Colonic mucosa (tissue), 4 donors: ENCODE results near the gene CDKL5. TPM values are rescaled to one million over a fixed set of nuclear protein-coding genes. Genes with fewer than 3 reads are reported as not detected.

ENCODE experiments used
- DNase-seq: peaks from one replicate; pipeline ENCODE4 v3.0.0-alpha.2; 2020
- H3K27ac ChIP-seq: fragments of 200-600 bp; one replicate; pipeline ENCODE4 v1.8.0; 2021
- H3K27me3 ChIP-seq: fragments of 200-600 bp; one replicate; pipeline ENCODE4 v1.8.0; 2021
- H3K36me3 ChIP-seq: fragments of 200-600 bp; one replicate; pipeline ENCODE4 v1.8.0; 2021
- H3K4me1 ChIP-seq: fragments of 200-600 bp; one replicate; pipeline ENCODE4 v1.8.0; 2021; ENCODE audit warnings: mild to moderate bottlenecking
- H3K4me3 ChIP-seq: fragments of 200-600 bp; one replicate; pipeline ENCODE4 v1.8.0; 2021
- H3K9ac ChIP-seq, 2 donors: one replicate each; pipeline ENCODE4 v1.7.0; 2013; ENCODE audit warnings: control low read depth in 2 of 2, low read depth in 2 of 2, low read length in 2 of 2
- H3K9me3 ChIP-seq: fragments of 200-600 bp; one replicate; pipeline ENCODE4 v1.8.0; 2021
- intact Hi-C: fragments of 100-400 bp; cut with DNase I; formaldehyde crosslinking; loops from one replicate; pipeline ENCODE4 v1.14.1; 2022
- total RNA-seq, 2 donors: library from RNA; stranded (reverse); fragmentation: NEBNext Ultra II Directional in 1 of 2; extraction: Animal tissue kit (Norgen Biotek cat#: 25700) in 1 of 2; gene quantifications; one replicate each; pipeline ENCODE4 v1.2.1, GENCODE V29; 2021
- TF ChIP-seq, protein P1 (sequence below): fragments of 200-600 bp; IDR thresholded peaks from one replicate; pipeline ENCODE4 v1.8.0; 2022; ENCODE audit warnings: antibody characterized with exemption, mild to moderate bottlenecking
- donor health status: healthy.
- donor health status: DM: no; HTN: no; CAD: no.
- donor health status: DM: no; HTN: no; CAD: no.

CDKL5 gene
- total RNA-seq, 2 donors from 2014 or later = 3.7 to 4.4 TPM

DNA sequence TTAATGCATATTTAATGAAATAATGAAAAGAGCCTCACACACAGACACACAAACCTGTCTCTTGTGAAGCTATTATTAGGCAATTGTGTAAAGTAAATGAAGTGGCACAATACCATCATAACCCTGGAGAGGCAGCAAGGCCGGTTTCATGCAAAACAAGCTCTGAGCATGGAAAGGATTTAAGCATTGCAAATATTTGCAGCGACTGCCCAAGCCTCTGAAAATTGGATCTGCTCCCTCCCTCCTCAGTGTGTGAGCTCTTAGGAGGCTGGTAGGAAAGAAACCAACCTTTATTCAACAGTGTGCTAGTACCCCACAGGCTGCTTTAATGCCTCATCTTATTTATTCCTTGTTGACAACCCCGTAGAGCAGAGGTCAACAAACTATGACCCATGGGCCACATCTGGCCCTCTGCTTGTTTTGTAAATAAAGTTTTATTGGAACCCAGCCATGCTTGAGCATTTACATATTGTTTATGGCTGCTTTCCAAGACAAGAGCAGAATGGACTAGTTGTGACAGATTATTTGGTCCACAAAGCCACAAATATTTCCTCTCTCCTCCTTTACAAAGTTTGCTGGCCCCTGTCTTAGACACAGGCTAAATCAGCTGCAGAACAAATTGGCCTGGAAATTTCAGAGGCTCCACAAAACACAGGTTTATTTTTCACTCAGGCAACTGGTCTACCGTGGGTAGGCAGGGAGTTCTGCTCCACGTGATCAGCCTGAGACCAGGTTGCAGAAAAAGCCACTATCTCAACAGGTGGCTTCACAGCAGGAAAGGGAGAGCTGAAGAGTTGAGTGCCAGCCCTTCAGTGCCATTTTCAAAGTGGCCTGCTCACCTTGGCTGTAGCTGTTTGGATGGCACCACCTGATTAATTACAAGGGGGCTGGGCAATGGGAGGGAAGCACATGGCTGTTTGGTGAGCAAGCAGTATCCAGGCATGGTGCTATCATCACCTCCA is 229.7 kb downstream of the CDKL5 start:
- H3K27ac ChIP-seq = no peak overlapping the region
- H3K4me1 ChIP-seq = no peaks in the 10 kb centered on the region
- H3K9me3 ChIP-seq = no peaks in the 10 kb centered on the region
- no peaks in the 10 kb centered on the region for H3K36me3 ChIP-seq
- no peak overlapping the region for H3K4me3 ChIP-seq
- no peaks in the 10 kb centered on the region for H3K27me3 ChIP-seq
- no peak overlapping the region for H3K9ac ChIP-seq
- no peak for DNase-seq
- TF ChIP-seq, protein P1, sequence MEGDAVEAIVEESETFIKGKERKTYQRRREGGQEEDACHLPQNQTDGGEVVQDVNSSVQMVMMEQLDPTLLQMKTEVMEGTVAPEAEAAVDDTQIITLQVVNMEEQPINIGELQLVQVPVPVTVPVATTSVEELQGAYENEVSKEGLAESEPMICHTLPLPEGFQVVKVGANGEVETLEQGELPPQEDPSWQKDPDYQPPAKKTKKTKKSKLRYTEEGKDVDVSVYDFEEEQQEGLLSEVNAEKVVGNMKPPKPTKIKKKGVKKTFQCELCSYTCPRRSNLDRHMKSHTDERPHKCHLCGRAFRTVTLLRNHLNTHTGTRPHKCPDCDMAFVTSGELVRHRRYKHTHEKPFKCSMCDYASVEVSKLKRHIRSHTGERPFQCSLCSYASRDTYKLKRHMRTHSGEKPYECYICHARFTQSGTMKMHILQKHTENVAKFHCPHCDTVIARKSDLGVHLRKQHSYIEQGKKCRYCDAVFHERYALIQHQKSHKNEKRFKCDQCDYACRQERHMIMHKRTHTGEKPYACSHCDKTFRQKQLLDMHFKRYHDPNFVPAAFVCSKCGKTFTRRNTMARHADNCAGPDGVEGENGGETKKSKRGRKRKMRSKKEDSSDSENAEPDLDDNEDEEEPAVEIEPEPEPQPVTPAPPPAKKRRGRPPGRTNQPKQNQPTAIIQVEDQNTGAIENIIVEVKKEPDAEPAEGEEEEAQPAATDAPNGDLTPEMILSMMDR = no peak
- intact Hi-C loops = no loop called here

DNA sequence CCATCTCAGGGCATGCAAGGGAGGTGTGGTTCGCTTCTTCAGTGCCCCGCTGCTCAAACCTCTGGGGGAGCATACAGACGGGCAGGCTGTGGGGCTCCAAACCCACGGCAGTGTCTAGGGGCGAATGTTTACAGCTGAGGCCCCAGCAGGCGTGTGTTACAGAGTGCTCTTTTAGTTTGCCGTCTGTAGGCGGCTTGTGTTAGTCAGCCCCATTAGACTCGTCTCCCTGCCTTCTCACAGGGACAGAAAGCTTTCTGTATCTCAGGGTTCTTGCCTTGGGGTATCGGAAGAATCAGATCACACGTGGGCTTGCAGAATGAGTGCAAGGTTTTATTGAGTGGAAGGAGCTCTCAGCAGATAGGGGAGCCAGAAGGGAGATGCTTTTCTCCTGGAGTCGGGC is 235.9 kb downstream of the CDKL5 start:
- Histone ChIP-seq H3K9ac (no peak overlapping the region), H3K4me3 (no peak overlapping the region), H3K4me1 (no peaks in the 10 kb centered on the region), H3K27ac (no peak overlapping the region), H3K27me3 (no peaks in the 10 kb centered on the region), H3K36me3 (no peaks in the 10 kb centered on the region), H3K9me3 (no peaks in the 10 kb centered on the region)
- no peak for DNase-seq
- intact Hi-C loops = no loop called here
- TF ChIP-seq, protein P1 = no peak

DNA sequence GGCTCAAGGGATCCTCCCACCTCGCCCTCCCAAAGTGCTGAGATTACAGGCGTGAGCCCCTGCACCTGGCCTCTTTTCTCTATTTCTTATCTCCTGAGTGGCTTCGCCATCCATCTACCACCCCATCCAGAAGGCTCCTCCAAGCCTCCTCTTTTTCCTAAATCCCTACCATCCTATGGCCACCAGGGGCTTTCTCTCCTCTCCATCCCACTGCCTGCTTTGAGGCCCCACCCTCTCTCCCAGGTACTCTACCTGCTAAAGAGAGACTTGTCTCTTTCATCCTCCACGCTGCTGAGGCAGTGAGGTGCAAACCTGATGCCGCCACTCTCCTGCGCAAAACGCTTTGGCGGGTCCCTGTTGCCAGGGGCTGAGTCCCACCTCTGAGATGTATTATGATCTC is 239.5 kb downstream of the CDKL5 start:
- TF ChIP-seq, protein P1 = no peak
- H3K4me3 ChIP-seq = no peak overlapping the region
- no peaks in the 10 kb centered on the region for H3K9me3 ChIP-seq
- no peak overlapping the region for H3K9ac ChIP-seq
- H3K27ac ChIP-seq = no peak overlapping the region
- H3K4me1 ChIP-seq = no peaks in the 10 kb centered on the region
- H3K27me3 ChIP-seq = no peaks in the 10 kb centered on the region
- no peak for DNase-seq
- no peaks in the 10 kb centered on the region for H3K36me3 ChIP-seq
- intact Hi-C loops = no loop called here

DNA sequence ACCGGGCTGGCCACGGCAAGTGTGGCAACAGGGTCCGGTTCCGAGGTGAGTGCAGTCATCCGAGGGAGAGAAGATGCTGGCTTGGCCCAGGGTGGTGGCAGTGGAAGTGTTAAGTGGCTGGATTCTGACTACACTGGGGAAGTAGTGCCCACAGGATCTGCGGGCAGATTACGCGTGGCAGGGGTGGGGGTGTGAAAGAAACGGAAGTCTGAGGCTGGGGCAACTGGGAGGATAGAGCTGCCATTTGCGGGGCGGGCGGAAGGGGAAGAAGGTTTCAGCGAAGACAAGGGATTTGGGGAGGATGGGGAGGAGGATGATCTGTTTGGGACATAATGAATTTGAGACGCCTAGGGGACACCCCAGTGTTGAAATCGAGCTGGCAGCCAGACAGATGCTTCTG is 241.2 kb downstream of the CDKL5 start:
- intact Hi-C loops = no loop called here
- no peak overlapping the region for H3K27ac ChIP-seq
- no peaks in the 10 kb centered on the region for H3K4me1 ChIP-seq
- H3K9ac ChIP-seq = no peak overlapping the region
- H3K27me3 ChIP-seq = no peaks in the 10 kb centered on the region
- H3K4me3 ChIP-seq = no peak overlapping the region
- DNase-seq = no peak
- H3K36me3 ChIP-seq = no peaks in the 10 kb centered on the region
- TF ChIP-seq, protein P1 = no peak
- no peaks in the 10 kb centered on the region for H3K9me3 ChIP-seq

DNA sequence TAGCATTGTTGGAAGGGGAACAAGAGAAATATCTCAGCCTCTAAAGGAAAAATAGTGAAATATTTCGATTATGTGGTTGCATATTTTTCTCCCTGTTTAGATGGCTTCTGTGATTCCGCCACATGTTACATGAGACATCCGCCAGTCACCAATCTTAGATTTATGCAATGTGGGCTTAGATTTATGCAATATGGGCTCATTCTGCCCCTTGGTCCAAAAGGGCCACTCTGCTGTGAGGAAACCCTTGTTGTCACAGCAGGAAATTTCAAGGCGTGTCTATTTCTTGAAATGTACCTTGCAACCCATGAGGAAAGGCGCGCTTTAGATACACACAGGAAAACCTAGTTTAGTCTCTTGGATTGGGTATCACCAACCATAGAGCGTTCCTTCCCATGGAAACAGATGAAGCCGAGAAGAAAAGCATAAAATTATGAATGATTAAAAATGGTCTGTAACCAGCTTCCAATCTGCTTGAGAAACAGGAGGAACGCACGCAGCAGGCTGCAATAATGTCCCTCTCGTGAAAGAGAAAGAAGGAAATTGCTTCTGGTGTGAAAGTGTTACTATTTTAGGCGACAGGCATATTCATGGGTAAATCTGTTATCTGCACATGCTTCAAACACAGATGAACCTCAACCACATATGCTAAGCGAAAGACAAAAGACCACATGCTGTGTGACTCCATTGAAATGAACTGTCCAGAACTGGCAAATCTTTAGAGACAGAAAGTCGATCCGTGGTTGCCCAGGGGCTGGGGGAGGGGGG is 242.8 kb downstream of the CDKL5 start:
- Histone ChIP-seq H3K9me3 (no peaks in the 10 kb centered on the region), H3K27me3 (no peaks in the 10 kb centered on the region), H3K9ac (no peak overlapping the region), H3K4me3 (no peak overlapping the region), H3K36me3 (no peaks in the 10 kb centered on the region), H3K27ac (no peak overlapping the region), H3K4me1 (no peaks in the 10 kb centered on the region)
- DNase-seq = no peak
- intact Hi-C loops = no loop called here
- TF ChIP-seq, protein P1 = no peak
